ENCODE measurements around the gene PLIN5.

GRCh38 chr19:4576016-4576933, 41.3 kb upstream of the PLIN5 start:
- no peak for TF ChIP-seq YY1 (IDR thresholded peaks at IDR 0.05; ENCODE audit: extremely low read depth, insufficient replicate concordance, low read depth, low read length)
- no peak for TF ChIP-seq JUND (IDR thresholded peaks at IDR 0.05)
- TF ChIP-seq POLR2A (IDR thresholded peaks at IDR 0.05; ENCODE audit: borderline replicate concordance, extremely low read depth, insufficient read depth, insufficient read length) = no peak
- TF ChIP-seq FOSL1 (IDR thresholded peaks at IDR 0.05; ENCODE audit: low read depth) = no peak
- TF ChIP-seq, protein P1, sequence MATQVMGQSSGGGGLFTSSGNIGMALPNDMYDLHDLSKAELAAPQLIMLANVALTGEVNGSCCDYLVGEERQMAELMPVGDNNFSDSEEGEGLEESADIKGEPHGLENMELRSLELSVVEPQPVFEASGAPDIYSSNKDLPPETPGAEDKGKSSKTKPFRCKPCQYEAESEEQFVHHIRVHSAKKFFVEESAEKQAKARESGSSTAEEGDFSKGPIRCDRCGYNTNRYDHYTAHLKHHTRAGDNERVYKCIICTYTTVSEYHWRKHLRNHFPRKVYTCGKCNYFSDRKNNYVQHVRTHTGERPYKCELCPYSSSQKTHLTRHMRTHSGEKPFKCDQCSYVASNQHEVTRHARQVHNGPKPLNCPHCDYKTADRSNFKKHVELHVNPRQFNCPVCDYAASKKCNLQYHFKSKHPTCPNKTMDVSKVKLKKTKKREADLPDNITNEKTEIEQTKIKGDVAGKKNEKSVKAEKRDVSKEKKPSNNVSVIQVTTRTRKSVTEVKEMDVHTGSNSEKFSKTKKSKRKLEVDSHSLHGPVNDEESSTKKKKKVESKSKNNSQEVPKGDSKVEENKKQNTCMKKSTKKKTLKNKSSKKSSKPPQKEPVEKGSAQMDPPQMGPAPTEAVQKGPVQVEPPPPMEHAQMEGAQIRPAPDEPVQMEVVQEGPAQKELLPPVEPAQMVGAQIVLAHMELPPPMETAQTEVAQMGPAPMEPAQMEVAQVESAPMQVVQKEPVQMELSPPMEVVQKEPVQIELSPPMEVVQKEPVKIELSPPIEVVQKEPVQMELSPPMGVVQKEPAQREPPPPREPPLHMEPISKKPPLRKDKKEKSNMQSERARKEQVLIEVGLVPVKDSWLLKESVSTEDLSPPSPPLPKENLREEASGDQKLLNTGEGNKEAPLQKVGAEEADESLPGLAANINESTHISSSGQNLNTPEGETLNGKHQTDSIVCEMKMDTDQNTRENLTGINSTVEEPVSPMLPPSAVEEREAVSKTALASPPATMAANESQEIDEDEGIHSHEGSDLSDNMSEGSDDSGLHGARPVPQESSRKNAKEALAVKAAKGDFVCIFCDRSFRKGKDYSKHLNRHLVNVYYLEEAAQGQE (IDR thresholded peaks at IDR 0.05; ENCODE audit: low read depth) = no peak

Data from HCT116 (cell line).